Measurements from ENCODE around the gene SCLY. TPM values are rescaled to one million over a fixed set of nuclear protein-coding genes. Genes with fewer than 3 reads are reported as not detected.
A peak's percentile ranks its signal among the peaks of the same experiment; 100 is the strongest.

Gene SCLY
- total and polyA plus RNA-seq, 2 of the 13 experiments (the other 11 are each of a cell fraction or from before 2014, with no cell fraction given) = 27.9 to 38.6 TPM

- no peak for TF ChIP-seq PAXIP1 (CRISPR knock-in tag; conservative IDR thresholded peaks at IDR 0.05)
- TF ChIP-seq CSRNP2 (CRISPR knock-in tag; conservative IDR thresholded peaks at IDR 0.05; ENCODE audit: low read depth) = no peak
- no peak for TF ChIP-seq ELF1 (CRISPR knock-in tag; IDR thresholded peaks at IDR 0.05)
- no peak for TF ChIP-seq ZSCAN20 (CRISPR knock-in tag; IDR thresholded peaks at IDR 0.05; ENCODE audit: borderline replicate concordance)
- 0 out of 2 replicates have a peak, but pooled peaks have one; percentile 10 for TF ChIP-seq FOXA1 (IDR thresholded peaks at IDR 0.05)
- TF ChIP-seq FOXA1 (CRISPR knock-in tag; IDR thresholded peaks at IDR 0.05) = no peak
- TF ChIP-seq GABPA (IDR thresholded peaks at IDR 0.05; ENCODE audit: low read depth, low read length) = no peak
- no peak for TF ChIP-seq GABPA (CRISPR knock-in tag; IDR thresholded peaks at IDR 0.05; ENCODE audit: low read depth)
- TF ChIP-seq, protein P1, sequence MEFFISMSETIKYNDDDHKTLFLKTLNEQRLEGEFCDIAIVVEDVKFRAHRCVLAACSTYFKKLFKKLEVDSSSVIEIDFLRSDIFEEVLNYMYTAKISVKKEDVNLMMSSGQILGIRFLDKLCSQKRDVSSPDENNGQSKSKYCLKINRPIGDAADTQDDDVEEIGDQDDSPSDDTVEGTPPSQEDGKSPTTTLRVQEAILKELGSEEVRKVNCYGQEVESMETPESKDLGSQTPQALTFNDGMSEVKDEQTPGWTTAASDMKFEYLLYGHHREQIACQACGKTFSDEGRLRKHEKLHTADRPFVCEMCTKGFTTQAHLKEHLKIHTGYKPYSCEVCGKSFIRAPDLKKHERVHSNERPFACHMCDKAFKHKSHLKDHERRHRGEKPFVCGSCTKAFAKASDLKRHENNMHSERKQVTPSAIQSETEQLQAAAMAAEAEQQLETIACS (CRISPR knock-in tag; IDR thresholded peaks at IDR 0.05) = no peak
- TF ChIP-seq FIP1L1 (IDR thresholded peaks at IDR 0.05; ENCODE audit: borderline replicate concordance, insufficient read depth, low read depth, low read length) = no peak
- TF ChIP-seq ZNF44 (CRISPR knock-in tag; IDR thresholded peaks at IDR 0.05) = no peak
- TF ChIP-seq AGO1 (IDR thresholded peaks at IDR 0.05; ENCODE audit: low read depth, low read length, poor library complexity, severe bottlenecking) = no peak
- no peak for TF ChIP-seq SRSF9 (IDR thresholded peaks at IDR 0.05; ENCODE audit: borderline replicate concordance, insufficient read depth, low read depth, low read length, poor library complexity, severe bottlenecking)
- TF ChIP-seq ZNF605 (CRISPR knock-in tag; IDR thresholded peaks at IDR 0.05) = no peak
- peak; percentile 43 for TF ChIP-seq ZNF282 (IDR thresholded peaks at IDR 0.05; ENCODE audit: partially characterized antibody)
- TF ChIP-seq KLF9 (CRISPR knock-in tag; IDR thresholded peaks at IDR 0.05; ENCODE audit: low read depth) = no peak
- TF ChIP-seq PHB2 (IDR thresholded peaks at IDR 0.05; ENCODE audit: partially characterized antibody) = peak; percentile 69
- TF ChIP-seq ZNF678 (CRISPR knock-in tag; IDR thresholded peaks at IDR 0.05) = no peak
- no peak for TF ChIP-seq ZNF367 (CRISPR knock-in tag; IDR thresholded peaks at IDR 0.05; ENCODE audit: borderline replicate concordance)
- TF ChIP-seq TEAD3 (CRISPR knock-in tag; optimal IDR thresholded peaks at IDR 0.05; ENCODE audit: borderline replicate concordance) = peak; percentile 24
- TF ChIP-seq FOSL2 (CRISPR knock-in tag; IDR thresholded peaks at IDR 0.05) = no peak
- TF ChIP-seq ZNF251 (CRISPR knock-in tag; IDR thresholded peaks at IDR 0.05) = no peak
- no peak for TF ChIP-seq ZSCAN5A (CRISPR knock-in tag; IDR thresholded peaks at IDR 0.05; ENCODE audit: borderline replicate concordance)
- TF ChIP-seq SALL1 (CRISPR knock-in tag; IDR thresholded peaks at IDR 0.05) = no peak
- TF ChIP-seq ZNF615 (CRISPR knock-in tag; IDR thresholded peaks at IDR 0.05; ENCODE audit: borderline replicate concordance) = no peak
- TF ChIP-seq ZNF850 (CRISPR knock-in tag; conservative IDR thresholded peaks at IDR 0.05) = no peak
These were observed 65.5 kb downstream of the SCLY start (continued) for GRCh38 chr2:238126338-238126737.
